ENCODE data around the gene MDM2. TPM values are rescaled to one million over a fixed set of nuclear protein-coding genes. Genes with fewer than 3 reads are reported as not detected.

MDM2 gene
- total RNA-seq, 4 donors from 2014 or later: 75.9 to 99.6 (median 85.8) TPM

GRCh38 chr12:68824597-68825250 is 16.7 kb downstream of the MDM2 start:
- Histone ChIP-seq H3K27ac (no peak overlapping the region), H3K4me1 (peaks cover 0 to 9% (median 0%) of the 10 kb centered on the region in 4 donors), H3K4me3 (no peak overlapping the region), H3K9me3 (no peaks in the 10 kb centered on the region), H3K36me3 (peaks cover 0 to 87% (median 12%) of the 10 kb centered on the region in 3 donors), H3K27me3 (no peaks in the 10 kb centered on the region)
- WGBS, 2 donors: 92 to 98% methylated on average over 16 of the region's 16 CpGs
- TF ChIP-seq EP300 (IDR thresholded peaks at IDR 0.05): no peak
- no peak for TF ChIP-seq CTCF (IDR thresholded peaks at IDR 0.05)
- TF ChIP-seq POLR2A (IDR thresholded peaks at IDR 0.05): no peak
- no peak for DNase-seq (ENCODE audit: low spot score in 2 of 2)

GRCh38 chr12:68825569-68826217 is 17.7 kb downstream of the MDM2 start:
- Histone ChIP-seq H3K27me3 (no peaks in the 10 kb centered on the region), H3K36me3 (peaks cover 0 to 91% (median 12%) of the 10 kb centered on the region in 3 donors), H3K27ac (no peak overlapping the region), H3K4me3 (no peak overlapping the region), H3K4me1 (peaks cover 0 to 9% (median 0%) of the 10 kb centered on the region in 4 donors), H3K9me3 (no peaks in the 10 kb centered on the region)
- DNase-seq (ENCODE audit: low spot score in 2 of 2): no peak
- WGBS, 2 donors: 90 to 92% methylated on average over 11 of the region's 11 CpGs
- TF ChIP-seq CTCF (IDR thresholded peaks at IDR 0.05): no peak
- no peak for TF ChIP-seq EP300 (IDR thresholded peaks at IDR 0.05)
- TF ChIP-seq POLR2A (IDR thresholded peaks at IDR 0.05): no peak

GRCh38 chr12:68827895-68828671 is 20.1 kb downstream of the MDM2 start:
- no peak for DNase-seq (ENCODE audit: low spot score in 2 of 2)
- H3K4me1 ChIP-seq: no peaks in the 10 kb centered on the region
- H3K4me3 ChIP-seq: no peak overlapping the region
- TF ChIP-seq CTCF (IDR thresholded peaks at IDR 0.05) (no peak), POLR2A (IDR thresholded peaks at IDR 0.05) (no peak), EP300 (IDR thresholded peaks at IDR 0.05) (no peak)
- peaks cover 0 to 94% (median 17%) of the 10 kb centered on the region in 3 donors for H3K36me3 ChIP-seq
- no peak overlapping the region for H3K27ac ChIP-seq
- 81 to 86% methylated on average over 5 of the region's 5 CpGs for WGBS, 2 donors
- H3K9me3 ChIP-seq: no peaks in the 10 kb centered on the region
- H3K27me3 ChIP-seq: no peaks in the 10 kb centered on the region

- Histone ChIP-seq H3K9me3 (no peaks in the 10 kb centered on the region), H3K4me1 (no peaks in the 10 kb centered on the region), H3K27ac (no peak overlapping the region), H3K4me3 (no peak overlapping the region), H3K36me3 (peaks cover 0 to 91% (median 21%) of the 10 kb centered on the region in 3 donors), H3K27me3 (no peaks in the 10 kb centered on the region)
- 88 to 89% methylated on average over 7 of the region's 7 CpGs for WGBS, 2 donors
- TF ChIP-seq POLR2A (IDR thresholded peaks at IDR 0.05) (no peak), EP300 (IDR thresholded peaks at IDR 0.05) (no peak), CTCF (IDR thresholded peaks at IDR 0.05) (no peak)
- DNase-seq (ENCODE audit: low spot score in 2 of 2): no peak
Observed at GRCh38 chr12:68828672-68829068, 20.7 kb downstream of the MDM2 start.

All from tibial nerve (tissue), 4 donors.